Natural killer cell (primary cell): ENCODE data around the gene CCDC82. TPM values are rescaled to one million over a fixed set of nuclear protein-coding genes. Genes with fewer than 3 reads are reported as not detected.

ENCODE experiments used
- ATAC-seq, 3 donors: fragments of 150-1000 bp in 2 of 3; fragments of 200-7000 bp in 1 of 3; cut with Tn5 transposase; 1 replicate in 1 of 3; 2 replicates in 2 of 3; pipeline ENCODE4 v1.10.0; 2021; ENCODE audit warnings: mild to moderate bottlenecking in 2 of 3, moderate library complexity in 2 of 3
- DNase-seq, 2 donors: peaks; one replicate each; pipeline versions ENCODE4 v3.0.0 to v3.0.0-alpha.2; 2013 to 2021; ENCODE audit warnings: mixed read lengths in 1 of 2
- H3K27ac ChIP-seq: one replicate; pipeline ENCODE4 v1.5.1; 2013; ENCODE audit warnings: mild to moderate bottlenecking, low read length
- H3K27me3 ChIP-seq: one replicate; pipeline ENCODE4 v1.6.1; 2013; ENCODE audit warnings: low read length; ENCODE audit not compliant: control insufficient read depth, insufficient read depth
- H3K36me3 ChIP-seq: one replicate; pipeline ENCODE4 v1.6.1; 2013; ENCODE audit warnings: low read length; ENCODE audit not compliant: control insufficient read depth, insufficient read depth
- H3K4me1 ChIP-seq: one replicate; pipeline ENCODE4 v1.6.1; 2013; ENCODE audit warnings: low read length; ENCODE audit not compliant: control insufficient read depth, insufficient read depth
- H3K4me3 ChIP-seq: one replicate; pipeline ENCODE4 v1.5.1; 2013; ENCODE audit warnings: low read length
- H3K9me3 ChIP-seq: one replicate; pipeline ENCODE4 v1.6.1; 2013; ENCODE audit warnings: low read length; ENCODE audit not compliant: control insufficient read depth, insufficient read depth
- H3K27ac Mint-ChIP-seq, 2 donors: one replicate each; pipeline ENCODE4 v1.8.0; 2022; ENCODE audit warnings: mild to moderate bottlenecking in 2 of 2, mixed read lengths in 2 of 2, moderate library complexity in 1 of 2
- H3K27me3 Mint-ChIP-seq, 2 donors: one replicate each; pipeline ENCODE4 v1.8.0; 2022; ENCODE audit warnings: low read depth in 2 of 2, mixed read lengths in 2 of 2
- H3K36me3 Mint-ChIP-seq: one replicate; pipeline ENCODE4 v1.8.0; 2022; ENCODE audit warnings: mixed read lengths
- H3K4me1 Mint-ChIP-seq, 2 donors: one replicate each; pipeline ENCODE4 v1.8.0; 2022; ENCODE audit warnings: mixed read lengths in 2 of 2
- H3K4me3 Mint-ChIP-seq: one replicate; pipeline ENCODE4 v1.8.0; 2022; ENCODE audit warnings: mild to moderate bottlenecking, moderate library complexity, mixed read lengths
- H3K9me3 Mint-ChIP-seq, 2 donors: one replicate each; pipeline ENCODE4 v1.8.0; 2022; ENCODE audit warnings: mixed read lengths in 2 of 2
- CTCF ChIP-seq: fragments of 200-600 bp; IDR thresholded peaks from one replicate; pipeline ENCODE4 v1.8.0; 2022; ENCODE audit warnings: antibody characterized with exemption
- WGBS: methylation state at CpG from one replicate; pipeline ENCODE4 v1.1.7; 2013; ENCODE audit warnings: missing lambda C conversion rate; ENCODE audit not compliant: insufficient coverage; 5-methylcytosine and 5-hydroxymethylcytosine counted together
- intact Hi-C: fragments of 100-400 bp; cut with micrococcal nuclease; formaldehyde crosslinking; loops from one replicate; pipeline ENCODE4 v1.14.2; 2022
- total RNA-seq, 4 donors: library from RNA; stranded (reverse); fragments of 120-200 nt in 1 of 4; gene quantifications; one replicate each; pipeline versions ENCODE4 v1.2.3 to v1.2.4, GENCODE V29; 2013 to 2022

Gene CCDC82
- total RNA-seq, 3 donors from 2014 or later (not counting 1 experiment from before 2014, with no cell fraction given), result 36.2 to 42.1 (median 38.0) TPM

DNA sequence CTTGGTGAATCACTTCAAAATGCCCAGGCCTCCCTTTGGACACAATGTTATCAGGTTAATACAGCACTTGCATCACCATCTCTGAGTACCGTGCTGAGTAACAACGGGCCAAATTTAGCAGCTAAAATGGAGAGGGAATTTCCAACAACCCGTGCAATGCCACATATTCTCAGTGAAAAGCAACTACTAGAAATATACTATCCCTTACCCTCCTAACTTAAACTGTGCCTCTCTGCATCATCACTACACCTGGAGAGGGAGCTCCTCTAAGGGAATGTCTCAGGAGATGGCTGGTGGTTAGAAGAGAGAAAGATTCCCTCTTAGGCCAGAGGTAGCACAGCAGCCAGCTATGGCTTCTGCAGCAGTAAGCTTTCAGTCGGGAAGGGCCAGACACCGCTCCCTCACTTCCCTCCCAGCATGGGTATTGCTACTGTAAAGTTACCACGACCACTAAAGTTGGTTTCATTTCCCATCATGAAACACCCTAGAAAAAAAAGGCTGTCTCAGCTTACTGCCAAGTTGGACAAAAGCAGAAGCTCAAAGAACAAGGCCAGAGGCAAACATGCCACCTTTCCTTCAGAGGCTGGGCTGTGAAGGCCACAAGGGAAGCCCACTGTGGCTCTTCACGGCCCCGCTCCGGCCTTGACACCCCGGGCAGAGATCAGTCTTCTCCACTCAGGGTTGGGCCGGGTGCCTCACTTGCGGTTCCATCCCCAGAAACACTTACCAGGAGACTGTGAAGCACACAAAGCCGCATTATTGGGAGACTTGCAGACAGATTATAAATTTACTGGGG lies 50.6 kb downstream of the CCDC82 start:
- peak overlapping the region; percentile 69 for H3K27ac ChIP-seq
- H3K36me3 Mint-ChIP-seq, result no peaks in the 10 kb centered on the region
- H3K27me3 Mint-ChIP-seq, result peaks cover 0 to 3% of the 10 kb centered on the region in 2 donors
- H3K4me1 ChIP-seq, result peaks cover 49% of the 10 kb centered on the region
- peaks cover 69 to 86% of the 10 kb centered on the region in 2 donors for H3K4me1 Mint-ChIP-seq
- ATAC-seq (peak; percentile 29 to 48 (median 35)), DNase-seq (peak; percentile 33 to 70)
- H3K36me3 ChIP-seq, result peaks cover 2% of the 10 kb centered on the region
- H3K27me3 ChIP-seq, result no peaks in the 10 kb centered on the region
- peak overlapping the region; percentile 81 to 92 for H3K27ac Mint-ChIP-seq
- intact Hi-C loops, result loop anchor here (5.0 kb wide), 1 partner anchor 132 kb away; no protein-coding TSS in a partner anchor
- H3K9me3 ChIP-seq, result no peaks in the 10 kb centered on the region
- H3K4me3 Mint-ChIP-seq, result peak overlapping the region; percentile 99
- 6% methylated on average over 13 of the region's 13 CpGs for WGBS
- no peak for TF ChIP-seq CTCF
- no peaks in the 10 kb centered on the region for H3K9me3 Mint-ChIP-seq
- H3K4me3 ChIP-seq, result peak overlapping the region; percentile 26

DNA sequence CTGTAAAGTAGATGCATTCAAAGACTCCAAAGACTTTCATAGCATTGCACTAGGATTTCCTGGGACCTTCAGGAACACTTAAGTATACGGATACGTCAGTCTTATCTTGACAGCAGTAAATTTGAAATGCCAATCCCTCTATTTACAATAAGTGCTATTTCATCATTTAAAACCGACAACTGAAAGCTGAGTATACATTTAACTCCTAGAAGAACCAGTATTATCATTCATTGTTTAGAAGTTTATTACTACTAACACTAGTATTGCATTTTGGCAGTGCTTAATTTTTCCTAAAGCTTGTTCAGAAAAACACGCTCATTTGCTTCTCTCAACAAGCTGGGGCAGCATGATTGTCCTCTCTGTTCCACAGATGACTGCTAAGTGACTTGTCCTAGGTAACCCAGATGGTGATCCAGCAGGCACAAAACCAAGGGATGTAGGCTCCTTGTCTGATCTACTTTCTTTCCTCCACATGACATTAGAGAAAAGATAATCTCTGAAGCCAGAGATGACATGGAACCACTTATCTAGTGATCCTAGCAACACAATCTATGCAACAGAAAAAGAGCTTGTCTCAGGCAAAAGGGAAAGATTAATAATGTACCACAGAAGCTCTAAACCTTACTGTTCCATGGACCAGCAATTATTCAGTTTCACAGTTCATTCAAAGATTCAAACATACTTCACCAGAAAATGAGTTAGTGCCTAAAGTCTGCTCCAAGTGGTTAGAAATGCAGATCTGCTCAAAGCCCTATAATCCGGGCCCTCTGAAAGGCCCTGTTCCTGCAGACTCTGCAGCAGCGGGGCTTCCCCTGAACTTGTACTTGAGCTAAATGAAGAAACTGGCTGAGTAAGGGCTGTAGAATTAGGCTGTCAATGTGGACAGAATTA lies 51.9 kb downstream of the CCDC82 start:
- no peaks in the 10 kb centered on the region for H3K36me3 Mint-ChIP-seq

GRCh38 chr11:96335388-96335787 lies 54.3 kb downstream of the CCDC82 start:
- intact Hi-C loops, result loop anchor here (5.0 kb wide), 1 partner anchor 128 kb away; no protein-coding TSS in a partner anchor
- H3K36me3 Mint-ChIP-seq, result no peaks in the 10 kb centered on the region

More for the DNA sequence above, 51.9 kb downstream of the CCDC82 start:
- Histone ChIP-seq H3K4me3 (no peak overlapping the region), H3K36me3 (peaks cover 2% of the 10 kb centered on the region), H3K9me3 (no peaks in the 10 kb centered on the region), H3K27ac (no peak overlapping the region), H3K27me3 (no peaks in the 10 kb centered on the region), H3K4me1 (peaks cover 43% of the 10 kb centered on the region)
- no peak for TF ChIP-seq CTCF
- intact Hi-C loops, result loop anchor here (5.0 kb wide), 1 partner anchor 130 kb away; no protein-coding TSS in a partner anchor
- H3K4me1 Mint-ChIP-seq, result peaks cover 62 to 76% of the 10 kb centered on the region in 2 donors
- H3K27me3 Mint-ChIP-seq, result no peaks in the 10 kb centered on the region
- peak overlapping the region; percentile 99 for H3K4me3 Mint-ChIP-seq
- 76% methylated on average over 6 of the region's 6 CpGs for WGBS
- ATAC-seq, result no peak
- H3K27ac Mint-ChIP-seq, result peak overlapping the region; percentile 81 to 92
- no peaks in the 10 kb centered on the region for H3K9me3 Mint-ChIP-seq
- DNase-seq, result peak in 1 of 2 donors; percentile 69

More at GRCh38 chr11:96335388-96335787, 54.3 kb downstream of the CCDC82 start:
- Histone ChIP-seq H3K9me3 (no peaks in the 10 kb centered on the region), H3K27me3 (no peaks in the 10 kb centered on the region), H3K4me1 (peaks cover 33% of the 10 kb centered on the region), H3K36me3 (peaks cover 2% of the 10 kb centered on the region), H3K4me3 (no peak overlapping the region), H3K27ac (no peak overlapping the region)
- Mint-ChIP-seq H3K9me3 (no peaks in the 10 kb centered on the region), H3K27me3 (no peaks in the 10 kb centered on the region), H3K4me1 (peaks cover 46 to 67% of the 10 kb centered on the region in 2 donors), H3K27ac (no peak overlapping the region), H3K4me3 (no peak overlapping the region)
- no peak for TF ChIP-seq CTCF
- WGBS, result 90% methylated on average over 4 of the region's 4 CpGs
- DNase-seq (no peak), ATAC-seq (no peak)
